ENCODE measurements around the gene TMPRSS6. TPM values are rescaled to one million over a fixed set of nuclear protein-coding genes. Genes with fewer than 3 reads are reported as not detected.

TMPRSS6 gene
- total and polyA plus RNA-seq, 3 experiments from 2014 or later, result 0.16 to 0.68 (median 0.42) TPM

DNA sequence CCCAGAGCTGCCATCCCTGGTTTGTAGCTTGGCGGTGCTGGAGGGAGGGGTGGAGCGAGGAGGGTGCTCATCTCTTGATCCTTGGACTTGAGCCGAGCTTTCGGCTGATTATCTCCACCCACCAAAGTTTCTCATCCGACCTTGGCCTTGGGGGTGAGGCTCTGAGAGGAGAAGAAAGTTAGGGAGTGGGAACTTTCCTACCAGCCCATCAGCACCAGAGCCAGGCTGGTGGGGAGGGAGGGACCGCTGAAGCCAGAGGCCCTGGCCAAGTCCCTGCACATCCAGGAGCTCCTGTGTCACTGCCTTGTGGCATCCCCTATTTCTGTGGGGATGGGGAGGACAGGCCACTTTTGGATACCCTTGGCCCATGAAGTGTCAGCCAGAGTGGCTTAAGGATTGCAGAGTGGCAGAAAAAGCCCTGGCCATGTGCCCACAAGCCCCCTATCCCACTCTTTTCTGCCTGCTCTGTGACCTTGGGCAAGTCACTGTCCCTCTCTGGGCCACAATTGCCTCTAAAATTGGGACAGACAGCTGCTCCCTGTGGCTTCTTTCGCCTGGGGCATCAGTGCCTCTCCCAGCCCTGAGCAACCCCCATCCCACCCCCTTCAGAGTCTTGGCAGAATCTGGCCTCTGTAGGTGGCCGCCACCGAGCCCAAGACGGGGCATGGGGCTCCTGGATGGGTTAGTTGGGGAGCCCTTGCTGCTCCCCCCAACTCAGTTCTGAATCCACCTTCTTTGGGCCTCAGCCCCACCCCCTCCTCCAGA, 47.7 kb downstream of the TMPRSS6 start:
- H3K4me1 ChIP-seq (ENCODE audit: insufficient read depth, low read length), result no peaks in the 10 kb centered on the region
- H3K27me3 Mint-ChIP-seq, result peaks cover 0 to 1% of the 10 kb centered on the region in 2 donors
- peaks cover 0 to 34% (median 1%) of the 10 kb centered on the region in 3 donors for H3K36me3 Mint-ChIP-seq
- H3K27ac Mint-ChIP-seq, result peak overlapping the region in 2 of 8 donors; percentile 50 to 72
- peaks cover 7 to 26% (median 7%) of the 10 kb centered on the region in 3 donors for H3K4me1 Mint-ChIP-seq
- POLR2A ChIA-PET, result no interaction called here
- peak overlapping the region in 1 of 7 donors; percentile 57 for H3K4me3 Mint-ChIP-seq
- no peaks in the 10 kb centered on the region for H3K27me3 ChIP-seq (ENCODE audit: insufficient read depth, low read length, poor library complexity, severe bottlenecking)
- no peaks in the 10 kb centered on the region for H3K9me3 ChIP-seq (ENCODE audit: low read length)
- CTCF ChIA-PET, result interaction anchor here (1.1 to 1.4 kb wide), 2 partner anchors 18 to 40 kb away, joined by 4 read pairs; no protein-coding TSS in a partner anchor
- H3K27ac ChIP-seq (ENCODE audit: low read depth, low read length), result no peak overlapping the region
- no peak overlapping the region for H3K4me3 ChIP-seq (ENCODE audit: low read length)
- no peaks in the 10 kb centered on the region for H3K9me3 Mint-ChIP-seq
- DNase-seq, result no peak
- no peaks in the 10 kb centered on the region for H3K36me3 ChIP-seq (ENCODE audit: insufficient read depth, low read length)

DNA sequence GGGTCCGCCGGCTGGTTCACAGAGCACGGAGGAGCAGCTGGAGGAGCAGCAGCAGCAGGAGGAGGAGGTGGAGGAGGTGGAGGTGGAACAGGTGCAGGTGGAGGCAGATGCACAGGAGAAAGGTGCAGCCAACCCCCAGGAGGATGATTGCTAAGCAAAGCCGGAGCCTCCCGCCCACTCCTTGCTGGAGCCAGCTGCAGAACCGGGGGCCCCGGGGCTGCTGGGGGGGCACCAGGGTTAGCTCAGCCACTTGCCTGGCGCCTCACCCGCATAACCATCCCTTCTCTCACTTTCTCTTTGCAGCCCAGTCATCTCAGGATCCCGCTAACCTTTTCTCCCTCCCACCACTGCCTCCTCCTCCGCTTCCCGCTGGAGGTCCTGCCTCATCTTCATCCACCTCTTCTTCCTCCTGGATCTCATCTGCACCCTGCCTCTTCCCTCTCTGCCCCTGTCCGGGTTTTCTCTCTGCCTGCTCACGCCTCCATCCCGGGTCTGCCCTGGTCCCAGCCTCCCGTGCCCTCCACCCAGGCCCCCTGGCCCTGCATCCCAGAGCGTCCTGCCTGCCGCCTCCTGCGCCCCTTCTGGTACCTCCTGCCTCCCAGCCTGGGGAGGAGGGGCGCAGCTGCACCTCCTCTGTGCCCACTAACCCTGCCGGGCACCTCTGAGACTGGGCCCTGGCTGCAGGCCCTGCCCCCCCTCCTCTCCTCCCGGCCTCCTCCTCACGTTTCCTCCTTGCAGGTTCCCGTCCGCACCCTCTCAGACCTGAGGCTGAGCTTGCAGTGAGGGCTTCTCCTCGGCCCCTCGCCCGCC, 48.5 kb downstream of the TMPRSS6 start:
- no peak overlapping the region for H3K27ac ChIP-seq (ENCODE audit: low read depth, low read length)
- no peaks in the 10 kb centered on the region for H3K27me3 ChIP-seq (ENCODE audit: insufficient read depth, low read length, poor library complexity, severe bottlenecking)
- H3K9me3 ChIP-seq (ENCODE audit: low read length), result no peaks in the 10 kb centered on the region
- Mint-ChIP-seq H3K9me3 (no peaks in the 10 kb centered on the region), H3K4me1 (peaks cover 7 to 26% (median 7%) of the 10 kb centered on the region in 3 donors), H3K4me3 (peak overlapping the region in 1 of 7 donors; percentile 69), H3K36me3 (peaks cover 0 to 42% (median 1%) of the 10 kb centered on the region in 3 donors), H3K27ac (peak overlapping the region in 4 of 8 donors; percentile 51 to 77 (median 68)), H3K27me3 (peaks cover 0 to 1% of the 10 kb centered on the region in 2 donors)
- DNase-seq, result no peak
- CTCF ChIA-PET, result interaction anchor here (1.0 to 1.4 kb wide), 3 partner anchors 19 to 138 kb away, joined by 3 to 4 read pairs (median 4); no protein-coding TSS in a partner anchor
- POLR2A ChIA-PET, result no interaction called here
- H3K36me3 ChIP-seq (ENCODE audit: insufficient read depth, low read length), result no peaks in the 10 kb centered on the region
- H3K4me3 ChIP-seq (ENCODE audit: low read length), result no peak overlapping the region
- no peaks in the 10 kb centered on the region for H3K4me1 ChIP-seq (ENCODE audit: insufficient read depth, low read length)

DNA sequence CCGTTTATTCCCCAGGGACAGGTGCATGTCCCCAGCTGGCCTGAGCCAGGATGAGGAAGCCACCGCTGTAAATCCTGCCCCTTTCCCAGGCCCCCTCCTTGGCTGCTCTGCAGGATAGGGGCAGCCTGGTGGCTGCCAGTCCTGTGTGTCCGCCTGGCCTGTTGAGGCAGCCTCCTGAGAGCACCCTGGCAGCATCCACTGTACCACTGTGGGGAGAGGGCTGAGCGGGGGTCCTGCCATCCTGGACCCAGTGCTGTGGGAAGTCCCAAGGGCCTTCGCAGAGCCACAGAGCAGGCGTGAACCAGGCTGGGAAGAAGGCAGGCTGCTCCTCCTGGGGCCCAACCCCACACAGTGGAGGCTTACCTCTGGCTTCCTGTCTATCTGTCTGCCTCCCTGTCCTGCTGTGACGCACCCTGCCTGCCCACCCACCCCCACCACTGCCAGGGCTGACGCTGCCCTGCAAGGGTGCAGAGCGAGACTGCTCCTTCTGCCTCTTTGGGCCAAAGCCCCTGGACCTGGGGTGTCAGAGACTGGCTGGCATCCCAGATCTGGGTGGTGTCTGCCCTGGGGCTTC, 49.5 kb downstream of the TMPRSS6 start:
- peaks cover 0 to 1% of the 10 kb centered on the region in 2 donors for H3K27me3 Mint-ChIP-seq
- peak overlapping the region in 4 of 8 donors; percentile 33 to 92 (median 76) for H3K27ac Mint-ChIP-seq
- peaks cover 7 to 26% (median 7%) of the 10 kb centered on the region in 3 donors for H3K4me1 Mint-ChIP-seq
- no peak overlapping the region for H3K4me3 ChIP-seq (ENCODE audit: low read length)
- ChIA-PET CTCF (interaction anchor here (1.4 kb wide), 1 partner anchor 38 kb away, joined by 4 read pairs; no protein-coding TSS in a partner anchor), POLR2A (interaction anchor here (0.5 kb wide), 1 partner anchor 86 kb away, joined by 3 read pairs; no protein-coding TSS in a partner anchor)
- no peaks in the 10 kb centered on the region for H3K9me3 Mint-ChIP-seq
- H3K4me1 ChIP-seq (ENCODE audit: insufficient read depth, low read length), result no peaks in the 10 kb centered on the region
- no peaks in the 10 kb centered on the region for H3K9me3 ChIP-seq (ENCODE audit: low read length)
- DNase-seq, result peak in 2 of 5 donors; percentile 29 to 59
- no peak overlapping the region for H3K27ac ChIP-seq (ENCODE audit: low read depth, low read length)
- H3K36me3 Mint-ChIP-seq, result peaks cover 0 to 52% (median 4%) of the 10 kb centered on the region in 3 donors
- no peaks in the 10 kb centered on the region for H3K27me3 ChIP-seq (ENCODE audit: insufficient read depth, low read length, poor library complexity, severe bottlenecking)
- peak overlapping the region in 2 of 7 donors; percentile 34 to 37 for H3K4me3 Mint-ChIP-seq
- peaks cover 6% of the 10 kb centered on the region for H3K36me3 ChIP-seq (ENCODE audit: insufficient read depth, low read length)

DNA sequence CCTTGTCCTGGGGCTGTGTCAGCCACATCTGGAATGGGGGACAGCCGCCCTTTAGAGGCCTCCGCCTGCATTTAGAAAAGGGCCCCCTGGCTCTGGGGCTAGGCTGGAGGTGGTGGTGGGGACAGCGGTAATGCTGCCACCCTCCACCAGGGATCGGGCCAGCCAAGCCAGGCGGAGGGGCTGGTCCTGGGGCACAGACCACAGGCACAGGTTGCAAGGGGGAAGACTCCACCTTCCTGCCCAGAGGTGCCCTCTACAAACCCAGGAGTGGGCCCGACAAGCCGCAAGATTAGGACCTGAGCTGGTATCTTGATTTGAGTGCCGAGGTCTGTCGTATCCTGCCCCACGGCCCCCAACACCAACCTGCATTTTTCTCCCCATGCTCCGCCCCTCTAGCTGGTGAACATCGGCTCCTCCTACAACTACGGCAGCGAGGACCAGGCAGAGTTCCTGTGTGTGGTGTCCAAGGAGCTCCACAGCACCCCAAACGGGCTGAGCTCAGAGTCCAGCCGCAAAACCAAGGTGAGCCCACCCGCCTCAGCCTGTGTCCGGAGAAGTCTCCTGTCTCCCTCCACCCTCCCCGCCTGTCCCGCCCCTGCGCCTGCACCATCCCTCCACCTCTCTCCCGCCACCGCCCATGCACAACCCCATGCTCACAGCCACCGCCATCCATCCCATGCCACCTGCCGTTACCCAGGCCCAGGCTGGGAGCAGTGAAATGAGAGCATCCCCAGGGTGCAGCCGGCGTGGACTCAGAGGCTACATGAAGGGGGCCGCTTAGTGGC, 50.4 kb downstream of the TMPRSS6 start:
- Histone ChIP-seq H3K9me3 (ENCODE audit: low read length) (no peaks in the 10 kb centered on the region), H3K27me3 (ENCODE audit: insufficient read depth, low read length, poor library complexity, severe bottlenecking) (no peaks in the 10 kb centered on the region), H3K36me3 (ENCODE audit: insufficient read depth, low read length) (peaks cover 11% of the 10 kb centered on the region), H3K27ac (ENCODE audit: low read depth, low read length) (no peak overlapping the region), H3K4me1 (ENCODE audit: insufficient read depth, low read length) (no peaks in the 10 kb centered on the region), H3K4me3 (ENCODE audit: low read length) (no peak overlapping the region)
- Mint-ChIP-seq H3K9me3 (no peaks in the 10 kb centered on the region), H3K4me1 (peaks cover 7 to 26% (median 7%) of the 10 kb centered on the region in 3 donors), H3K27ac (peak overlapping the region in 3 of 8 donors; percentile 19 to 86 (median 66)), H3K4me3 (peak overlapping the region in 1 of 7 donors; percentile 16), H3K27me3 (no peaks in the 10 kb centered on the region), H3K36me3 (peaks cover 0 to 54% (median 4%) of the 10 kb centered on the region in 3 donors)
- ChIA-PET CTCF (no interaction called here), POLR2A (interaction anchor here (0.5 kb wide), 1 partner anchor 86 kb away, joined by 3 read pairs; no protein-coding TSS in a partner anchor)
- no peak for DNase-seq

DNA sequence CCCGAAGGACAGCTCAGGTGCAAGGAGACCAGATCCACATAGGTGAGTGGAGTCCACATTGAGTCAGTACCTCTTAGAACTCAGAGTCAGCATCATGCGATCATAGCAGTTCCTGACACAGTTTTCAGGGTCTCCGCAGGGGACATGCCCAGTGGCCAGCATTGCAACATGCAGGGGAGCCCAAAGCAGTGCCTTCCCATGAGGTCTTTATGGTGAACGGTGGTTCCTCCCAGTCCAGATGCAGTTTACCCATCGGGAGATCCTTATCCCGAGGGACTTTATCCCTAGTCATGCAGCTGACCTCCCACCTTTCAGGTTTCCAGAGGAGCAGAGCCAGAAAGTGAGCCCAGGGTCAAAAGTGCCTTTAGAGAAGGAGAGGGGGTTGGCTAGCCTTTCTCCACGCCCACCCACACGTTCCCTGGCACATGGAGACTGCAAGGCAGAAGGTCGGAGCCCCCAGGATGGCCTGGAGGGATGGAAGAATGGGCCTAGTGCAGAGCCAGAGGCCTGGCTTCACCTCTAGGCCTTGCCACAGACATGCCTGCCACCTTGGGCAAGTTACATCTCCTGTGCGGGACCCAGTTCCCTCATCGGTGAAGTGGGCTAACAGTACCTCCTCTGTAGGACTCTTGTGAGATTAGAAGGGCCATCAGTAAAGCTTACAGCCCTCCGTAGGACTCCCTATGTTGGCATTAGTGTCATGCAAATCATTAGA, 51.6 kb downstream of the TMPRSS6 start:
- Histone ChIP-seq H3K9me3 (ENCODE audit: low read length) (no peaks in the 10 kb centered on the region), H3K36me3 (ENCODE audit: insufficient read depth, low read length) (peaks cover 11% of the 10 kb centered on the region), H3K4me1 (ENCODE audit: insufficient read depth, low read length) (no peaks in the 10 kb centered on the region), H3K27ac (ENCODE audit: low read depth, low read length) (no peak overlapping the region), H3K4me3 (ENCODE audit: low read length) (no peak overlapping the region), H3K27me3 (ENCODE audit: insufficient read depth, low read length, poor library complexity, severe bottlenecking) (no peaks in the 10 kb centered on the region)
- Mint-ChIP-seq H3K36me3 (peaks cover 0 to 60% (median 4%) of the 10 kb centered on the region in 3 donors), H3K4me3 (no peak overlapping the region), H3K4me1 (peaks cover 7 to 28% (median 9%) of the 10 kb centered on the region in 3 donors), H3K27me3 (no peaks in the 10 kb centered on the region), H3K27ac (peak overlapping the region in 3 of 8 donors; percentile 45 to 61 (median 58)), H3K9me3 (no peaks in the 10 kb centered on the region)
- ChIA-PET CTCF (no interaction called here), POLR2A (no interaction called here)
- no peak for DNase-seq

DNA sequence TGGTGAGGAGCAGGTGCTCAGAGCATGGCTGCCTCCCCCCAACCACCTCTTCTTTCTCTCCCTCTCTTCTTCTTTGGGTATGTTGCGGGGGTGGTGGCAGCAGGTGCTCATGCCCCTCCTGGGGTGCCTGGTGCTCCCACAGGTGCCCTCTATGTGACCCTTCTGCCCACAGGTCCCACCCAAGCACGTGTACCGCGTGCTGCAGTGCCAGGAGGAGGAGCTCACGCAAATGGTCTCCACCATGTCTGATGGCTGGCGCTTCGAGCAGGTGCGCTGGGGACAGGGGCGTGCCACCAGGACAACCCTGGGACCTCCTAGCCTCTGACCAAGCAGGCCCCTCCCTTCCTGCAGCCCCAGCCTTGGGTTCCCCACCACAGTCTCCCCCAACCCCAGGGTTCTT, 52.3 kb downstream of the TMPRSS6 start:
- Mint-ChIP-seq H3K4me3 (no peak overlapping the region), H3K27me3 (no peaks in the 10 kb centered on the region), H3K36me3 (peaks cover 0 to 60% (median 4%) of the 10 kb centered on the region in 3 donors), H3K27ac (no peak overlapping the region), H3K4me1 (peaks cover 12 to 36% (median 16%) of the 10 kb centered on the region in 3 donors), H3K9me3 (no peaks in the 10 kb centered on the region)
- ChIA-PET POLR2A (no interaction called here), CTCF (no interaction called here)
- no peak for DNase-seq
- Histone ChIP-seq H3K4me1 (ENCODE audit: insufficient read depth, low read length) (peaks cover 7% of the 10 kb centered on the region), H3K4me3 (ENCODE audit: low read length) (no peak overlapping the region), H3K9me3 (ENCODE audit: low read length) (no peaks in the 10 kb centered on the region), H3K27ac (ENCODE audit: low read depth, low read length) (no peak overlapping the region), H3K27me3 (ENCODE audit: insufficient read depth, low read length, poor library complexity, severe bottlenecking) (no peaks in the 10 kb centered on the region), H3K36me3 (ENCODE audit: insufficient read depth, low read length) (peaks cover 11% of the 10 kb centered on the region)

DNA sequence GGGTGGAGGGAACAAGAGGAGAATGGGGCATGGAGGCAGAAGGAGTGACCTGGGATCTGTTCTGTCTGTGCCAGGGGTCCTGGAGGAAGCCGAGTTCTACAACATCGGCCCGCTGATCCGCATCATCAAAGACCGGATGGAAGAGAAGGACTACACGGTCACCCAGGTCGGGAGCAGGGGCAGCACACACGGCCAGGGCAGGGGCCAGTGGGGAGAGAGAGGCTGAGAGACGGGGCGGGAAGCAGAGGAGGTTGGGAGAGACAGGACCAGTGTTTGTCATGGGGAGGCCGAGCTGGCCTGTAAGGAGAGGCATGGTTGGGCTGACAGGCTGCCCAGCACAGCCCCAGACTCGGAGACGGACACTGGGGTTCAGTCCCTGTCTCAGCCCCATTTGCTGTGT, 53.3 kb downstream of the TMPRSS6 start:
- ChIA-PET CTCF (no interaction called here), POLR2A (no interaction called here)
- Mint-ChIP-seq H3K9me3 (no peaks in the 10 kb centered on the region), H3K27ac (peak overlapping the region in 3 of 8 donors; percentile 24 to 33 (median 29)), H3K27me3 (no peaks in the 10 kb centered on the region), H3K36me3 (peaks cover 0 to 58% (median 4%) of the 10 kb centered on the region in 3 donors), H3K4me1 (peaks cover 13 to 34% (median 18%) of the 10 kb centered on the region in 3 donors), H3K4me3 (no peak overlapping the region)
- Histone ChIP-seq H3K4me3 (ENCODE audit: low read length) (no peak overlapping the region), H3K36me3 (ENCODE audit: insufficient read depth, low read length) (peaks cover 11% of the 10 kb centered on the region), H3K4me1 (ENCODE audit: insufficient read depth, low read length) (peaks cover 10% of the 10 kb centered on the region), H3K27me3 (ENCODE audit: insufficient read depth, low read length, poor library complexity, severe bottlenecking) (no peaks in the 10 kb centered on the region), H3K27ac (ENCODE audit: low read depth, low read length) (no peak overlapping the region), H3K9me3 (ENCODE audit: low read length) (no peaks in the 10 kb centered on the region)
- no peak for DNase-seq

All from CD8-positive, alpha-beta memory T cell (primary cell).